ENCODE data around the gene OLFML2B.

The OLFML2B gene

DNA sequence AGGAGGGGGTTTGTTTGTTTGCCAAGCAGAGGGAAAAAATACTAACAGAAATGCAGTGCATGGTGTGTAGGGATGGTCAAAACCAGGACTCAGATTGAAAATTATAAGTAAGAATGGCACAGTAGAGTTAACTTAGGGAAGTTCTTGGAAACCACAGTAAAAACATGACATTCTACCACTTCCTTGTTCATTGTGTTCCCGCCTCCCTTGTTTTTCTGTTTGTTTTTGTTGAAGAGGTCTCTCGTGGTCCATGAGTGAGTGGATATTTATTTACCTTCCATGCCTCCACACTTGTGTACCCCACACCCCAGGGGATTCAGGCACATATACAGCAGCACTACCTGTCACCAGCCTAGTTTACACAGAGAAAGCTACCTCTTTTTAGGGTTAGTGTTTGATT lies 69.6 kb downstream of the OLFML2B start:
- TF ChIP-seq, protein P1, sequence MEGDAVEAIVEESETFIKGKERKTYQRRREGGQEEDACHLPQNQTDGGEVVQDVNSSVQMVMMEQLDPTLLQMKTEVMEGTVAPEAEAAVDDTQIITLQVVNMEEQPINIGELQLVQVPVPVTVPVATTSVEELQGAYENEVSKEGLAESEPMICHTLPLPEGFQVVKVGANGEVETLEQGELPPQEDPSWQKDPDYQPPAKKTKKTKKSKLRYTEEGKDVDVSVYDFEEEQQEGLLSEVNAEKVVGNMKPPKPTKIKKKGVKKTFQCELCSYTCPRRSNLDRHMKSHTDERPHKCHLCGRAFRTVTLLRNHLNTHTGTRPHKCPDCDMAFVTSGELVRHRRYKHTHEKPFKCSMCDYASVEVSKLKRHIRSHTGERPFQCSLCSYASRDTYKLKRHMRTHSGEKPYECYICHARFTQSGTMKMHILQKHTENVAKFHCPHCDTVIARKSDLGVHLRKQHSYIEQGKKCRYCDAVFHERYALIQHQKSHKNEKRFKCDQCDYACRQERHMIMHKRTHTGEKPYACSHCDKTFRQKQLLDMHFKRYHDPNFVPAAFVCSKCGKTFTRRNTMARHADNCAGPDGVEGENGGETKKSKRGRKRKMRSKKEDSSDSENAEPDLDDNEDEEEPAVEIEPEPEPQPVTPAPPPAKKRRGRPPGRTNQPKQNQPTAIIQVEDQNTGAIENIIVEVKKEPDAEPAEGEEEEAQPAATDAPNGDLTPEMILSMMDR (IDR thresholded peaks at IDR 0.05; ENCODE audit: low read length, missing control alignments), result no peak
- no peak overlapping the region for H3K4me3 ChIP-seq (replicated peaks; ENCODE audit: low read depth, low read length)
- no peak for DNase-seq (ENCODE audit: low read depth)

DNA sequence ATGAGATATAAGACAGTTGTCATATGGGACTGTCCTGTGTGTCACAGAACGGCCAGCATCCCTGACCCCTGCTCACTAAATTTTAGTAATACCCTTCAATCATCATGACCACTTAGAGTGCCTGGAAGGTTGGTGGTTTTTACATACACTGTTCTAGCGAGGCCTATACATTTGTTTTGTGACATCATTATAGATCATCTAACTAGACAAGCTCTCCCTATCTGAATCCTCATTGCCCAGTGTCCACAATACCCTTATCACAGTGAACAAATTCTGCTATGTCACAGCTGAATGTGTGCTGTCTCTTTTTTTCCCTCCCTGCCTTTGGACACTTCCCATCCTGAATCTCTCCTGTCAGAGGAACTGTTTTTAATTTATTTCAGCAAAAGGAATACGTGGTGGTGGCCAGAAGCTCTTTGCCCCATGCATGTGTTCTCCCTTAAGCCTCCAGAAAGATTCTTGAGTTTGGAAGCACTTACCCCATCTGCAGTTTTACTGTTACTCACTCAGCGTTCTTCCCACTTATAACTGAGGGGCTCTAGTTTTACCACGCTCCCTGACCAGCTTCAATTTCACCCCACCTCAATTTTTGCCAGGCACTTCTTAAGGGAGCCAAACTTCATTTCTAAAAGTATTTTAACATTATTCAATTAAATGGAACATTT lies 70.3 kb downstream of the OLFML2B start:
- TF ChIP-seq, protein P1 (IDR thresholded peaks at IDR 0.05; ENCODE audit: low read length, missing control alignments), result no peak
- no peak for DNase-seq (ENCODE audit: low read depth)
- H3K4me3 ChIP-seq (replicated peaks; ENCODE audit: low read depth, low read length), result no peak overlapping the region

DNA sequence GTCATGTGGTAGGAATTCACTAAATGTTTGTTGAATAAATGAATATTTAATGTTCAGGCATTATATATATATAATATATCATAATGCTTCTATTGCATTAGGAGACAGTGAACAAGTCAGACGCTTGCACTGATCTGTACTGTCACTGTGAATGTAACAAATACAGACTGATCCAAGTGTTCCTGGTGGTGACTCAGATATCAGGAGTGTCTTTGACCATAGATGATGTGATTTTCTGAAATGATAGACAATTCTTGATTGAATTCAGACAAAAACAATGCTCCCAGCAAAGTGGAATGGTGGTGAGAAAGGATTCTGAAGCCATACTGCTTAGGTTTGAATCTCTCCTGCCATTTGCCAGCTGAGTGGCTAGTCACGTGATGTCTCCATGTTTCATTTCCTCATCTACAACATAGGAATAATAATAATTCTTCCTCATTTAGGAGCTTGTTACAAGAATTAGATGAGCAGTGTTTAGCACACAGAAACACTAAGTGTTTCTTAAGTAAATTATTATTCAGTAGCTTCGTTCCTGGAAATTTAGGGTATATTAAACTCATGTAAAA lies 71.0 kb downstream of the OLFML2B start:
- DNase-seq (ENCODE audit: low read depth), result no peak
- TF ChIP-seq, protein P1 (IDR thresholded peaks at IDR 0.05; ENCODE audit: low read length, missing control alignments), result no peak
- no peak overlapping the region for H3K4me3 ChIP-seq (replicated peaks; ENCODE audit: low read depth, low read length)

DNA sequence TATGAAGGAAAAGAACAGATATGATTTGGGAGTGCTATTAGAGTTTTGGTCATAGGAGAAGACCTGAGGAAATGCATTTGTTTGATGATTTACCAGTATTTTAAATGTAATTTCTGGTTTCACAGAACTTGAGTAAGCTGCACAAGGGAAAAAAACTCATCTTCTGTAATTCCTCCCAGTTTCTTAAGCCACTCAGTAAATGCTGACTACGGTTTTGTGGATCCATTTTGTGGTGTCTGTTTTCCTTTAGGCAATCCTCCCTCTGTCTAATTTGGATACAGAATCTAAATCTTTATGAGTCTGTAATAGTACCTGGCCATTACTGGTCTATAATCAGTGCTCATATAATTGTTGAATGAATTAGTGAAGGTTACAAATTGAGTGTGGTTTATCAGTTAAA lies 72.0 kb downstream of the OLFML2B start:
- DNase-seq (ENCODE audit: low read depth), result no peak
- TF ChIP-seq, protein P1 (IDR thresholded peaks at IDR 0.05; ENCODE audit: low read length, missing control alignments), result no peak
- no peak overlapping the region for H3K4me3 ChIP-seq (replicated peaks; ENCODE audit: low read depth, low read length)

DNA sequence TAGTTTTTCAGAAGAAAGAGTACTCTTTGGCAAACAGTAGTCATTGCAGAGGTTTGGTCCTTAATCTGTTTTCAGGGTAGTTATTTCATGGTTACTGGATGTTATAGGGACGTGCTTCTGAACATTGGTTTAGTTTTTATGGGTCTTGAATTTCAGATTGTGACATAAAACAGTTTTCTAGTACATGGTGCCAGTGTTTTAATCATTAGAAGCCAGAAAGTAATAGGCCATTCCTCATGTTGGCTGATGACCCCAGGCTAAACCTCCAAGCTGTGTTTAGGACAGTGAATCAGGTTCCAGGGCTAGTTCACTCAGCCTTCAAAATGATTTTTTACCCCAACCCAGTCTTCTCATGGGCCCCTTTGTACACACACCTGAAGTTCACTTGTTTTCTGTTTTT lies 73.3 kb downstream of the OLFML2B start:
- TF ChIP-seq, protein P1 (IDR thresholded peaks at IDR 0.05; ENCODE audit: low read length, missing control alignments), result no peak
- H3K4me3 ChIP-seq (replicated peaks; ENCODE audit: low read depth, low read length), result no peak overlapping the region
- DNase-seq (ENCODE audit: low read depth), result no peak

DNA sequence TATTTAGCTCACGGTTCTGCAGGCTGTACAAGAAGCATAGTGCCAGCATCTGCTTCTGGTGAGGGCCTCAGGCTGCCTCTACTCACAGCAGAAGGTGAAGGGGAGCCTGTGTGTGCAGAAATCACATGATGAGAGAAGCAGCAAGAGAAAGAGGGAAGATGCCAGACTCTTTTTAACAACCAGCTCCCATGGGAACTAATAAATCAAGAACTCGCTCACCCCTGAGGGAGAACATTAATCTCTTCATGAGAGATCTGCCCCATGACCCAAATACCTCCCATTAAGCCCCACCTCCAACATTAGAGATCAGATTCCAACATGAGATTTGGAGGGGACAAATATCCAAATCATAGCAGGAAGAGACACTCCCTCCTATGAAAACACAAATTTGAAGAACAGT lies 74.1 kb downstream of the OLFML2B start:
- TF ChIP-seq, protein P1 (IDR thresholded peaks at IDR 0.05; ENCODE audit: low read length, missing control alignments), result no peak
- DNase-seq (ENCODE audit: low read depth), result no peak
- H3K4me3 ChIP-seq (replicated peaks; ENCODE audit: low read depth, low read length), result no peak overlapping the region

DNA sequence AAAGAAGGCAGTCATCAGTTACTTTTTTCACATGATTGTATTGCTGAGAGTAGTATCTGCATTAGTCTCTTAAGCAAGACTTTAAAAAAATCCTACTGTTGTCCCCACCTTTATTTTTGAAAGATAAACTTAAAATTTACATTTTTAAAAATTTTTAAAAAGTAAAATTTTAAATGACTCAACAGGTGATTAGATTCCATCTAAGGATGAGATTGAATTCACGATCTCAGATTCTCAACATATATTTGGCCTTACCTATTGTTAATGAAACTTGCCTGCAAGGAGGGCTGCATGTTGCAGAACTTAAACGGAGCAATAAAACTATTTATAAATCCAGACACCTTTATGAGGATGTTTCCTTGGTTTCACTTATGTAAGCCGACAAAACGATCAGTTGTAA lies 75.2 kb downstream of the OLFML2B start:
- DNase-seq (ENCODE audit: low read depth), result no peak
- H3K4me3 ChIP-seq (replicated peaks; ENCODE audit: low read depth, low read length), result no peak overlapping the region
- TF ChIP-seq, protein P1 (IDR thresholded peaks at IDR 0.05; ENCODE audit: low read length, missing control alignments), result no peak

Measured in fibroblast of pulmonary artery (primary cell).